HEK293 (cell line): ENCODE results near the gene CAMK2B.

Source experiments
- CTCF ChIP-seq: fragments of 450-650 bp; formaldehyde crosslinking; IDR thresholded peaks from 2 replicates; pipeline ENCODE4 v1.5.1; 2016; ENCODE audit warnings: missing biosample characterization, missing genetic modification characterization
- GLIS1 ChIP-seq: fragments of 450-650 bp; formaldehyde crosslinking; IDR thresholded peaks from 2 replicates; pipeline ENCODE4 v1.5.1; 2016; ENCODE audit warnings: missing biosample characterization, missing genetic modification characterization
- SP2 ChIP-seq: fragments of 450-650 bp; formaldehyde crosslinking; IDR thresholded peaks from 2 replicates; pipeline ENCODE4 v1.5.1; 2016; ENCODE audit warnings: missing biosample characterization, missing genetic modification characterization
- ZBTB17 ChIP-seq: fragments of 450-650 bp; formaldehyde crosslinking; IDR thresholded peaks from 2 replicates; pipeline ENCODE4 v1.5.1; 2016; ENCODE audit warnings: missing biosample characterization, missing genetic modification characterization
- ZNF404 ChIP-seq: fragments of 450-650 bp; formaldehyde crosslinking; IDR thresholded peaks from 2 replicates; pipeline ENCODE4 v1.5.1; 2017; ENCODE audit warnings: missing biosample characterization, missing genetic modification characterization
- TF ChIP-seq, protein P1 (sequence below): fragments of 450-650 bp; formaldehyde crosslinking; IDR thresholded peaks from 2 replicates; pipeline ENCODE4 v1.5.1; 2016; ENCODE audit warnings: missing biosample characterization, missing genetic modification characterization

DNA sequence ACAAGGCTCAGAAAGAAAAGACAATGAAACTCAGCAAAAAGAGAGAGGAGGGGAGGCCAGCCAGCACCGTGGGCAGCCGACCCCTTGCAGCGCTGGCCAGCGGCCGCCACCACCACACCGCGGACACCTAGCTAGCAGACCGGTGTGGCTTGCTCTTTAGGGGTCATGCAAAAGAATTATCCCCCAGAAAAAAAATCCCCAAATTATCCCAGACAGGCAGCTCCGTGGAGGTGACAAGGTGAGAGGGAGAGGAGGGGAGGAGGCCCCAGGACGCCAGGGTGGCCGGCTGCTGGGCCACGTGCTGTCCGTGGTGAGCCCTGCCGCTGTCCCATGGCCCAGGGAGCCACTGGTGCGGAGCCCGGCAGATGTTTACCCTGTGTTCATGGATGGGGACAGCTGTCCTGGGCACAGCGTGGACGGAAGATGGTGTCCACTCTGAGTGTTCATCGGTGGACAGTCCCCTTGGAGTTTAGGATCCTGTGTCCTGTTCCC lies 108.1 kb downstream of the CAMK2B start:
- TF ChIP-seq GLIS1 (tag by site-specific recombination) (no peak), CTCF (tag by site-specific recombination) (no peak), ZNF404 (tag by site-specific recombination) (no peak), ZBTB17 (tag by site-specific recombination) (no peak), SP2 (no peak)
- TF ChIP-seq, protein P1, sequence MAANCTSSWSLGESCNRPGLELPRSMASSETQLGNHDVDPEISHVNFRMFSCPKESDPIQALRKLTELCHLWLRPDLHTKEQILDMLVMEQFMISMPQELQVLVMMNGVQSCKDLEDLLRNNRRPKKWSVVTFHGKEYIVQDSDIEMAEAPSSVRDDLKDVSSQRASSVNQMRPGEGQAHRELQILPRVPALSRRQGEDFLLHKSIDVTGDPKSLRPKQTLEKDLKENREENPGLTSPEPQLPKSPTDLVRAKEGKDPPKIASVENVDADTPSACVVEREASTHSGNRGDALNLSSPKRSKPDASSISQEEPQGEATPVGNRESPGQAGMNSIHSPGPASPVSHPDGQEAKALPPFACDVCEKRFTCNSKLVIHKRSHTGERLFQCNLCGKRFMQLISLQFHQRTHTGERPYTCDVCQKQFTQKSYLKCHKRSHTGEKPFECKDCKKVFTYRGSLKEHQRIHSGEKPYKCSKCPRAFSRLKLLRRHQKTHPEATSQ (tag by site-specific recombination) = no peak
